ENCODE measurements around the gene GPR137B.

- no peak for TF ChIP-seq CTCF (IDR thresholded peaks at IDR 0.05 in 8 of 11, conservative IDR thresholded peaks at IDR 0.05 in 3 of 11)
- no peak for TF ChIP-seq POLR2A (IDR thresholded peaks at IDR 0.05)
- TF ChIP-seq POLR2AphosphoS5 (IDR thresholded peaks at IDR 0.05), result no peak
Measured at GRCh38 chr1:236123563-236123962, 18.8 kb upstream of the GPR137B start.
